SK-N-SH treated with all-trans-retinoic acid at 6 μM for 48 hours (cell line): Measurements from ENCODE around the gene VASN.

Experiments used
- ARNTL ChIP-seq: fragments of 450-650 bp; formaldehyde crosslinking; IDR thresholded peaks from 2 replicates; pipeline ENCODE4 v1.5.0; 2020; ENCODE audit warnings: low read depth, mild to moderate bottlenecking, moderate library complexity, borderline replicate concordance
- TF ChIP-seq, protein P1 (sequence below): fragments of 250-450 bp; sonication (Bioruptor Pico); IDR thresholded peaks from 2 replicates; pipeline ENCODE4 v1.5.0; 2020; ENCODE audit warnings: mild to moderate bottlenecking, moderate library complexity

- no peak for TF ChIP-seq ARNTL (CRISPR knock-in tag)
- TF ChIP-seq, protein P1, sequence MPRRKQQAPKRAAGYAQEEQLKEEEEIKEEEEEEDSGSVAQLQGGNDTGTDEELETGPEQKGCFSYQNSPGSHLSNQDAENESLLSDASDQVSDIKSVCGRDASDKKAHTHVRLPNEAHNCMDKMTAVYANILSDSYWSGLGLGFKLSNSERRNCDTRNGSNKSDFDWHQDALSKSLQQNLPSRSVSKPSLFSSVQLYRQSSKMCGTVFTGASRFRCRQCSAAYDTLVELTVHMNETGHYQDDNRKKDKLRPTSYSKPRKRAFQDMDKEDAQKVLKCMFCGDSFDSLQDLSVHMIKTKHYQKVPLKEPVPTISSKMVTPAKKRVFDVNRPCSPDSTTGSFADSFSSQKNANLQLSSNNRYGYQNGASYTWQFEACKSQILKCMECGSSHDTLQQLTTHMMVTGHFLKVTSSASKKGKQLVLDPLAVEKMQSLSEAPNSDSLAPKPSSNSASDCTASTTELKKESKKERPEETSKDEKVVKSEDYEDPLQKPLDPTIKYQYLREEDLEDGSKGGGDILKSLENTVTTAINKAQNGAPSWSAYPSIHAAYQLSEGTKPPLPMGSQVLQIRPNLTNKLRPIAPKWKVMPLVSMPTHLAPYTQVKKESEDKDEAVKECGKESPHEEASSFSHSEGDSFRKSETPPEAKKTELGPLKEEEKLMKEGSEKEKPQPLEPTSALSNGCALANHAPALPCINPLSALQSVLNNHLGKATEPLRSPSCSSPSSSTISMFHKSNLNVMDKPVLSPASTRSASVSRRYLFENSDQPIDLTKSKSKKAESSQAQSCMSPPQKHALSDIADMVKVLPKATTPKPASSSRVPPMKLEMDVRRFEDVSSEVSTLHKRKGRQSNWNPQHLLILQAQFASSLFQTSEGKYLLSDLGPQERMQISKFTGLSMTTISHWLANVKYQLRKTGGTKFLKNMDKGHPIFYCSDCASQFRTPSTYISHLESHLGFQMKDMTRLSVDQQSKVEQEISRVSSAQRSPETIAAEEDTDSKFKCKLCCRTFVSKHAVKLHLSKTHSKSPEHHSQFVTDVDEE, result no peak
Observed at GRCh38 chr16:4403133-4403949, 31.7 kb downstream of the VASN start.
